HepG2 (cell line): ENCODE measurements around the gene DNAJC12. TPM values are rescaled to one million over a fixed set of nuclear protein-coding genes. Genes with fewer than 3 reads are reported as not detected.

Source experiments
- DMAP1 ChIP-seq: IDR thresholded peaks from 2 replicates; pipeline ENCODE4 v1.6.1; 2016
- ERF ChIP-seq: IDR thresholded peaks from 2 replicates; pipeline ENCODE4 v1.6.1; 2018; ENCODE audit warnings: missing biosample characterization, missing genetic modification reagents
- ETV6 ChIP-seq: sonication (generic); formaldehyde crosslinking; conservative IDR thresholded peaks from 2 replicates; pipeline ENCODE4 v1.4.0; 2020; ENCODE audit warnings: missing genetic modification reagents
- JUN ChIP-seq: sonication (generic); formaldehyde crosslinking; IDR thresholded peaks from 2 replicates; pipeline ENCODE4 v1.4.0; 2020; ENCODE audit warnings: mild to moderate bottlenecking, missing genetic modification reagents
- KAT7 ChIP-seq: IDR thresholded peaks from 2 replicates; pipeline ENCODE4 v1.6.1; 2018; ENCODE audit warnings: borderline replicate concordance, missing compliant biosample characterization
- KDM3A ChIP-seq: IDR thresholded peaks from 2 replicates; pipeline ENCODE4 v1.6.1; 2018; ENCODE audit warnings: low read depth, missing compliant biosample characterization
- NR2F6 ChIP-seq, 2 experiments: IDR thresholded peaks; 2 replicates each; pipeline ENCODE4 v1.6.1; 2016; ENCODE audit warnings: antibody characterized with exemption in 1 of 2, mild to moderate bottlenecking in 1 of 2
- ZNF790 ChIP-seq: sonication (generic); formaldehyde crosslinking; IDR thresholded peaks from 2 replicates; pipeline ENCODE4 v1.8.0; 2022; ENCODE audit warnings: missing genetic modification reagents, mild to moderate bottlenecking, borderline replicate concordance
- polyA plus RNA-seq, 8 experiments: library from polyadenylated mRNA; depleted of rRNA in 3 of 8; stranded (reverse) in 7 of 8; unstranded in 1 of 8; fragments of >200 nt; fragmentation: Illumina TruSeq in 4 of 8; extraction: Trizol in 4 of 8; gene quantifications; 2 replicates each; pipeline versions ENCODE4 v1.2.1 to v1.2.3, GENCODE V29; 2011 to 2016; ENCODE audit warnings: low read depth in 4 of 8, missing spikeins in 1 of 8, mixed read lengths in 1 of 8; ENCODE audit not compliant: insufficient read depth in 1 of 8
- total RNA-seq, 5 experiments: library from RNA; depleted of rRNA; stranded (reverse); fragments of >200 nt; fragmentation: Illumina TruSeq; extraction: Trizol; gene quantifications; 2 replicates each; pipeline ENCODE4 v1.2.3, GENCODE V29; 2016; ENCODE audit warnings: low read depth in 1 of 5
- TF ChIP-seq, protein P1 (sequence below): sonication (generic); formaldehyde crosslinking; IDR thresholded peaks from 2 replicates; pipeline ENCODE4 v1.4.0; 2020; ENCODE audit warnings: missing genetic modification reagents, borderline replicate concordance
- TF ChIP-seq, protein P2 (sequence below): sonication (generic); formaldehyde crosslinking; IDR thresholded peaks from 2 replicates; pipeline ENCODE4 v1.5.0; 2020; ENCODE audit warnings: mild to moderate bottlenecking, missing genetic modification reagents
- TF ChIP-seq, protein P3 (sequence below): sonication (generic); formaldehyde crosslinking; IDR thresholded peaks from 2 replicates; pipeline ENCODE4 v1.4.0; 2020; ENCODE audit warnings: missing genetic modification reagents, mild to moderate bottlenecking, borderline replicate concordance
- TF ChIP-seq, protein P4 (sequence below): sonication (generic); formaldehyde crosslinking; IDR thresholded peaks from 2 replicates; pipeline ENCODE4 v1.4.0; 2020; ENCODE audit warnings: mild to moderate bottlenecking, missing genetic modification reagents

Gene DNAJC12
- total and polyA plus RNA-seq, 2 of the 13 experiments (the other 11 are each of a cell fraction or from before 2014, with no cell fraction given): 11.6 to 43.9 TPM

DNA sequence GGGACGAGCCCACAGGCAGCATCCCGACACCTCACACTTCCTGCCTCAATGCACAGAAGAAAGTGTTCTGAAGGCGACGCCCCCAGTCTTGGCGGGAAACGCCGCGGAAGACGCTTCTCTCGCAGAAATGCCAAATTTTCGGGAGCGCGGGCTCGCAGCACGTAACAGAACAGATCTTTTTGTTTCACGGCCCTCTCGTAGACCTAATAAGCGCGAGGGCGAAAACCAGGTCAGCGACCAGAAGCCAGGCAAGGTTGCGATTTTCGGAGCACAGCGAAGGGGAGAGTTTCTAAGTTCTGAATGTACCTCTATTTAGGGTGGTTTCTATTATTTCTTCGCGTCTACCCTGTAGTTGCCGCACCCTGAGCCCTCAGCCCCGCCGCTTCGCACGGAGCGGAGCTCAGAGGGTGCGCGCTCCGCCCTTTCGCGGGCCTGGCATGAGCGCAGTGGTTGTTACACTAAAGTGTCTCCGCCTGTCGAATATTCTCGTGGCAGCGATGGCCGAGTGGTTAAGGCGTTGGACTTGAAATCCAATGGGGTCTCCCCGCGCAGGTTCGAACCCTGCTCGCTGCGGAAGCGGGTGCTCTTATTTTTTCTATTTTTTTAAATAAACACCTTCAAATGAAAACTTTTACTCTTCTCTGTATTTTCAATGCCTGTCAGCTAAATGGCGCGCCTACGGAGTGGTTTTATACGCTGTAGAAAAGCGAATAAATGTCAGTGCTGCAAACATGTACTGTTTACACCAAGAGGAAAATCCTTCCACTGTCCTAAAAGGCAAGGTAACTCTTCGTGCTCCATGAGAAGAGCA lies 73.8 kb downstream of the DNAJC12 start (continued):
- TF ChIP-seq, protein P1, sequence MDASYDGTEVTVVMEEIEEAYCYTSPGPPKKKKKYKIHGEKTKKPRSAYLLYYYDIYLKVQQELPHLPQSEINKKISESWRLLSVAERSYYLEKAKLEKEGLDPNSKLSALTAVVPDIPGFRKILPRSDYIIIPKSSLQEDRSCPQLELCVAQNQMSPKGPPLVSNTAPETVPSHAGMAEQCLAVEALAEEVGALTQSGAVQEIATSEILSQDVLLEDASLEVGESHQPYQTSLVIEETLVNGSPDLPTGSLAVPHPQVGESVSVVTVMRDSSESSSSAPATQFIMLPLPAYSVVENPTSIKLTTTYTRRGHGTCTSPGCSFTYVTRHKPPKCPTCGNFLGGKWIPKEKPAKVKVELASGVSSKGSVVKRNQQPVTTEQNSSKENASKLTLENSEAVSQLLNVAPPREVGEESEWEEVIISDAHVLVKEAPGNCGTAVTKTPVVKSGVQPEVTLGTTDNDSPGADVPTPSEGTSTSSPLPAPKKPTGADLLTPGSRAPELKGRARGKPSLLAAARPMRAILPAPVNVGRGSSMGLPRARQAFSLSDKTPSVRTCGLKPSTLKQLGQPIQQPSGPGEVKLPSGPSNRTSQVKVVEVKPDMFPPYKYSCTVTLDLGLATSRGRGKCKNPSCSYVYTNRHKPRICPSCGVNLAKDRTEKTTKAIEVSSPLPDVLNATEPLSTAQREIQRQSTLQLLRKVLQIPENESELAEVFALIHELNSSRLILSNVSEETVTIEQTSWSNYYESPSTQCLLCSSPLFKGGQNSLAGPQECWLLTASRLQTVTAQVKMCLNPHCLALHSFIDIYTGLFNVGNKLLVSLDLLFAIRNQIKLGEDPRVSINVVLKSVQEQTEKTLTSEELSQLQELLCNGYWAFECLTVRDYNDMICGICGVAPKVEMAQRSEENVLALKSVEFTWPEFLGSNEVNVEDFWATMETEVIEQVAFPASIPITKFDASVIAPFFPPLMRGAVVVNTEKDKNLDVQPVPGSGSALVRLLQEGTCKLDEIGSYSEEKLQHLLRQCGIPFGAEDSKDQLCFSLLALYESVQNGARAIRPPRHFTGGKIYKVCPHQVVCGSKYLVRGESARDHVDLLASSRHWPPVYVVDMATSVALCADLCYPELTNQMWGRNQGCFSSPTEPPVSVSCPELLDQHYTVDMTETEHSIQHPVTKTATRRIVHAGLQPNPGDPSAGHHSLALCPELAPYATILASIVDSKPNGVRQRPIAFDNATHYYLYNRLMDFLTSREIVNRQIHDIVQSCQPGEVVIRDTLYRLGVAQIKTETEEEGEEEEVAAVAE (CRISPR knock-in tag): no peak
- TF ChIP-seq, protein P2, sequence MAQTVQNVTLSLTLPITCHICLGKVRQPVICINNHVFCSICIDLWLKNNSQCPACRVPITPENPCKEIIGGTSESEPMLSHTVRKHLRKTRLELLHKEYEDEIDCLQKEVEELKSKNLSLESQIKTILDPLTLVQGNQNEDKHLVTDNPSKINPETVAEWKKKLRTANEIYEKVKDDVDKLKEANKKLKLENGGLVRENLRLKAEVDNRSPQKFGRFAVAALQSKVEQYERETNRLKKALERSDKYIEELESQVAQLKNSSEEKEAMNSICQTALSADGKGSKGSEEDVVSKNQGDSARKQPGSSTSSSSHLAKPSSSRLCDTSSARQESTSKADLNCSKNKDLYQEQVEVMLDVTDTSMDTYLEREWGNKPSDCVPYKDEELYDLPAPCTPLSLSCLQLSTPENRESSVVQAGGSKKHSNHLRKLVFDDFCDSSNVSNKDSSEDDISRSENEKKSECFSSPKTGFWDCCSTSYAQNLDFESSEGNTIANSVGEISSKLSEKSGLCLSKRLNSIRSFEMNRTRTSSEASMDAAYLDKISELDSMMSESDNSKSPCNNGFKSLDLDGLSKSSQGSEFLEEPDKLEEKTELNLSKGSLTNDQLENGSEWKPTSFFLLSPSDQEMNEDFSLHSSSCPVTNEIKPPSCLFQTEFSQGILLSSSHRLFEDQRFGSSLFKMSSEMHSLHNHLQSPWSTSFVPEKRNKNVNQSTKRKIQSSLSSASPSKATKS: no peak
- TF ChIP-seq, protein P3, sequence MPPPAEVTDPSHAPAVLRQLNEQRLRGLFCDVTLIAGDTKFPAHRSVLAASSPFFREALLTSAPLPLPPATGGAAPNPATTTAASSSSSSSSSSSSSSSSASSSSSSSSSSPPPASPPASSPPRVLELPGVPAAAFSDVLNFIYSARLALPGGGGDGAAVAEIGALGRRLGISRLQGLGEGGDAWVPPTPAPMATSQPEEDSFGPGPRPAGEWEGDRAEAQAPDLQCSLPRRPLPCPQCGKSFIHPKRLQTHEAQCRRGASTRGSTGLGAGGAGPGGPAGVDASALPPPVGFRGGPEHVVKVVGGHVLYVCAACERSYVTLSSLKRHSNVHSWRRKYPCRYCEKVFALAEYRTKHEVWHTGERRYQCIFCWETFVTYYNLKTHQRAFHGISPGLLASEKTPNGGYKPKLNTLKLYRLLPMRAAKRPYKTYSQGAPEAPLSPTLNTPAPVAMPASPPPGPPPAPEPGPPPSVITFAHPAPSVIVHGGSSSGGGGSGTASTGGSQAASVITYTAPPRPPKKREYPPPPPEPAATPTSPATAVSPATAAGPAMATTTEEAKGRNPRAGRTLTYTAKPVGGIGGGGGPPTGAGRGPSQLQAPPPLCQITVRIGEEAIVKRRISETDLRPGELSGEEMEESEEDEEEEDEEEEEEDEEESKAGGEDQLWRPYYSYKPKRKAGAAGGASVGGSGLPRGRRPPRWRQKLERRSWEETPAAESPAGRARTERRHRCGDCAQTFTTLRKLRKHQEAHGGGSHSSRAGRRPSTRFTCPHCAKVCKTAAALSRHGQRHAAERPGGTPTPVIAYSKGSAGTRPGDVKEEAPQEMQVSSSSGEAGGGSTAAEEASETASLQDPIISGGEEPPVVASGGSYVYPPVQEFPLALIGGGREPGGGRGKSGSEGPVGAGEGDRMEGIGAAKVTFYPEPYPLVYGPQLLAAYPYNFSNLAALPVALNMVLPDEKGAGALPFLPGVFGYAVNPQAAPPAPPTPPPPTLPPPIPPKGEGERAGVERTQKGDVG (CRISPR knock-in tag): peak; percentile 24; the same call in 1 of the 2 replicates
- peak; percentile 31 for TF ChIP-seq NR2F6 (IDR thresholded peaks at IDR 0.05)
- no peak for TF ChIP-seq NR2F6 (CRISPR knock-in tag; IDR thresholded peaks at IDR 0.05)
- TF ChIP-seq, protein P4, sequence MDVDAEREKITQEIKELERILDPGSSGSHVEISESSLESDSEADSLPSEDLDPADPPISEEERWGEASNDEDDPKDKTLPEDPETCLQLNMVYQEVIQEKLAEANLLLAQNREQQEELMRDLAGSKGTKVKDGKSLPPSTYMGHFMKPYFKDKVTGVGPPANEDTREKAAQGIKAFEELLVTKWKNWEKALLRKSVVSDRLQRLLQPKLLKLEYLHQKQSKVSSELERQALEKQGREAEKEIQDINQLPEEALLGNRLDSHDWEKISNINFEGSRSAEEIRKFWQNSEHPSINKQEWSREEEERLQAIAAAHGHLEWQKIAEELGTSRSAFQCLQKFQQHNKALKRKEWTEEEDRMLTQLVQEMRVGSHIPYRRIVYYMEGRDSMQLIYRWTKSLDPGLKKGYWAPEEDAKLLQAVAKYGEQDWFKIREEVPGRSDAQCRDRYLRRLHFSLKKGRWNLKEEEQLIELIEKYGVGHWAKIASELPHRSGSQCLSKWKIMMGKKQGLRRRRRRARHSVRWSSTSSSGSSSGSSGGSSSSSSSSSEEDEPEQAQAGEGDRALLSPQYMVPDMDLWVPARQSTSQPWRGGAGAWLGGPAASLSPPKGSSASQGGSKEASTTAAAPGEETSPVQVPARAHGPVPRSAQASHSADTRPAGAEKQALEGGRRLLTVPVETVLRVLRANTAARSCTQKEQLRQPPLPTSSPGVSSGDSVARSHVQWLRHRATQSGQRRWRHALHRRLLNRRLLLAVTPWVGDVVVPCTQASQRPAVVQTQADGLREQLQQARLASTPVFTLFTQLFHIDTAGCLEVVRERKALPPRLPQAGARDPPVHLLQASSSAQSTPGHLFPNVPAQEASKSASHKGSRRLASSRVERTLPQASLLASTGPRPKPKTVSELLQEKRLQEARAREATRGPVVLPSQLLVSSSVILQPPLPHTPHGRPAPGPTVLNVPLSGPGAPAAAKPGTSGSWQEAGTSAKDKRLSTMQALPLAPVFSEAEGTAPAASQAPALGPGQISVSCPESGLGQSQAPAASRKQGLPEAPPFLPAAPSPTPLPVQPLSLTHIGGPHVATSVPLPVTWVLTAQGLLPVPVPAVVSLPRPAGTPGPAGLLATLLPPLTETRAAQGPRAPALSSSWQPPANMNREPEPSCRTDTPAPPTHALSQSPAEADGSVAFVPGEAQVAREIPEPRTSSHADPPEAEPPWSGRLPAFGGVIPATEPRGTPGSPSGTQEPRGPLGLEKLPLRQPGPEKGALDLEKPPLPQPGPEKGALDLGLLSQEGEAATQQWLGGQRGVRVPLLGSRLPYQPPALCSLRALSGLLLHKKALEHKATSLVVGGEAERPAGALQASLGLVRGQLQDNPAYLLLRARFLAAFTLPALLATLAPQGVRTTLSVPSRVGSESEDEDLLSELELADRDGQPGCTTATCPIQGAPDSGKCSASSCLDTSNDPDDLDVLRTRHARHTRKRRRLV (CRISPR knock-in tag): peak; percentile 53; the same call in 1 of the 2 replicates
- no peak for TF ChIP-seq ZNF790 (CRISPR knock-in tag)
- peak; percentile 71 for TF ChIP-seq ERF
- TF ChIP-seq JUN: no peak
- TF ChIP-seq KDM3A: peak; percentile 78; the same call in 1 of the 2 replicates
- TF ChIP-seq ETV6 (CRISPR knock-in tag): peak; percentile 64; the same call in 1 of the 2 replicates
- no peak for TF ChIP-seq KAT7
- TF ChIP-seq DMAP1 (CRISPR knock-in tag): peak; percentile 61; the same call in 1 of the 2 replicates
